HG02852 (cell line): ENCODE measurements around the gene ERC2.

ENCODE experiments used
- ATAC-seq: cut with Tn5 transposase; IDR thresholded peaks from one replicate; pipeline ENCODE4 v1.9.1; 2021; ENCODE audit warnings: mild to moderate bottlenecking, moderate library complexity; ENCODE audit not compliant: unreplicated experiment

The ERC2 gene

GRCh38 chr3:56369914-56370313 lies 98.4 kb downstream of the ERC2 start:
- no peak for ATAC-seq

- no peak for ATAC-seq
Observed at GRCh38 chr3:56368846-56369245, 99.4 kb downstream of the ERC2 start.

DNA sequence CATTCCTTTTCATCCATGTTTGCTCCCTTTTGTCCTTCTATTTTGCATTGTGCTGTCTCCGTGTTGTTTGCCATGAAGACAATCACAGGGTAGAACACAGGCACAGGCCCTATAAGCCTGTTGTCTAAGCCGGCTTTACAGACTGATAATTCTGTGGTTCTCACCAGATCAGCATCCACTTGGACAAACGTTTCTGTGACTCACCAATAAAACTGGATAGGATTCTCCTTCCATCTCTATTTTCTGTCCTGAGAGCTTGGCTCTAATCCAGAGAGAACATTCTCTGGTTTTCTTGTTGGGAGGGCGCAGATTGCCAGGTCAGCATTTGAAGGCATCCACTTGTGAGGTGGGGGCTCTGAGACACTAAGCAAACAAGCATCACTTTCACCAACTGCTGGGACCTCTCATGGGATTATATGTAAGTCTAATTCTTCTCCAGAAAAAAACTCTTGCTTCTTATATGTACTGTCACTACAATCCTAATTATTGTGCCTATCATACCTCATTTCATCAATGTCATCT lies 101.6 kb downstream of the ERC2 start:
- no peak for ATAC-seq

GRCh38 chr3:56365905-56366640 lies 102.2 kb downstream of the ERC2 start:
- ATAC-seq: no peak

DNA sequence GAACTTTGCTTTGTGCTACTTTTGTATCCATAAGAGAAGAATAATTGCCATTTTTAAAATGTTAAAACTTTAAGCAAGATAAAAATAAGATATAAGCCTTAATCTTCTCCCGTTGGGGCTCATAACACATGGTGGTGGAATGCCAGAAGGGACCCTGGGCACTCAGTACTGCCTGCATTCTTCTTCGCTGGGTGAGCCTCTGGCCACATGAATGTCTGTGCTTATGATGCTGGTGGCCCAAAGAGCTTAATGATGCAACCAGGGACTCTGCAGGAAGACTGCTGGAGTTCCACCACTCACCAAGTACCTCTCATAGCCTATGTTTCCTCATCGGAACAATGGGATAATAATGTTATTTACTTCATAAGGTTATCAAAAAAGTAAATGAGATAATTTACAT lies 103.6 kb downstream of the ERC2 start:
- no peak for ATAC-seq

DNA sequence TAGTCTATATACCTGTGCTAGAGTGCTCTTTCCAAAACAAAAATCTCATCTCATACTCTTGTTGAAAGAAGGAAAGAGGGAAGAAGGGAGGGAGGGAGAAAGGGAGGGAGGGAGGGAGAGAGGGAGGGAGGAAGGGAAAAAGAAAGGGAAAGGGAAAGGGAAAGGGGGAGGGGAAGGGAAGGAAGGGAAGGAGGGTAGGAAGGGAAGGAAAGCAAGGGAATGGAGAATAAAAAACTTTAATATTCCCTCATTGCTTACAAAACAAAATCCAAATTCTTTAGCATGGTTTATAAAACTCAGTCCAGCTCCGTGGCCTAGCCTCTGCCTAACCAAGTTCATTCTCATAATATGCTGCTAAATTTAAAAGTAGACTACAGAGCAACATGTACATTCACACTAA lies 104.5 kb downstream of the ERC2 start:
- no peak for ATAC-seq

GRCh38 chr3:56361731-56362130 lies 106.5 kb downstream of the ERC2 start:
- ATAC-seq: no peak

- ATAC-seq: no peak
Observed at GRCh38 chr3:56357266-56357665, 111.0 kb downstream of the ERC2 start.

DNA sequence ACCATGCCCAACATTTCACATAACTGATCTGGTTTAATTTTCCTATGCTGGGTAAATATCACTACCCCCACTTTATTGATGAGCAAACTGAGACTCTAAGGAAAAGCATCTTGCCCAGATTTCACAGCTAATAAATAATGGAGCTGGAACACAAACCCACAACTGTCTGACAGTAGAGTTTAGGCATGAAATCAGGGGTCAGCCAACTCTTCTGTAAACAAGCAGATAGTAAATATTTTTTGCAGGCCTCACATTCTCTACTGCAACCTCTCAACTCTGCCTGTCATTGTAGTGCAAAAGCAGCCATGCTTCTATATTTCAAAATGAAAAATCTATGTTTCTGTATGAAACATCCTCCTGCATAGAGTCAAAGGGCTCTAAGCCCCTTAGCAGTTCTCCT lies 111.5 kb downstream of the ERC2 start:
- no peak for ATAC-seq

DNA sequence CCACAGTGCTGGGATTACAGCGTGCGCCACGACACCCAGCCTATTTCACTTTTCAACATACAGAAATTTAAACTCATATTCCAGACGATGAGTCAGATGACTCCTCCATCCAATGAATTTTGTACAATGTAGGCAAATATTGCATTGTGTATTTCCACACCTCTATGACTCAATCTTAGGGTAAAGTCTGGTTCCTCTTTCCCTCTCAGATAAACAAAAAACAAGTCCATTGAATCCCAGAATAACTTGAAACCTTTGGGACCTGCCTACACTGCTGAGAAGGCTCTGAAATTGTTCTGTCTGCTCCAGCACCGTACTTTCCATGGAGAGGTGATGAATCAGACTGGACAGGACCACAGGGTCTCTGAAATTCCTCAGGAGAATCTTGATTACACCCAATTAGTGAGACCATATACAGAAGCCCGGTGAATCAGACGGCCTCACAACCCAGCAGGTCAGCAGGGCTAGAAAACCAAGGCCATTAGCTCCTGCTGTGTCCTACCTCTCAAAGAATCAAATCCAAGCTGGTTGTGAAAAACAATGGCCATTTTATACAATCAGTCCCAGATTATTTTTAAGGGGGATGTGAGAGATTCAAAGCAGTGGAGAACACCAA lies 112.6 kb downstream of the ERC2 start:
- ATAC-seq: no peak

DNA sequence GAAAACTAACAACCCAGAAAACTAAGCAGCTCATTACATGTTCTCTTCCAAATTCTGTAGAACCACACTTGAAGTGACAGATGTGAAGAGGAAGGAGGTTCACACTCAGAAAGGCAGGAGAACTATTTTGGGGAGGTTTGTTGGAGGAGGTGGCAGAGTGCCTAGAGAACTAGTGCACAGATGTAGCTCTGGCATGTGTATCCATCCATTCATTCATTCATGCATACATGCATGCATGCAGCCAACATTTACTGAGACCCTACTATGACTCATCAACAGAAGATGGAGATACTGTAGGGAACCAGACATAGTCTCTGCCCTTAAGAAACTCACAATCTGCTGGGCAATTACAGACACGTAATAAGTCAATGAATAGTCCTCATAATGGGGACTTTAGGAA lies 116.7 kb downstream of the ERC2 start:
- ATAC-seq: no peak

- no peak for ATAC-seq
Observed at GRCh38 chr3:56347219-56347871, 120.9 kb downstream of the ERC2 start.

- no peak for ATAC-seq
Observed at GRCh38 chr3:56342475-56342874, 125.8 kb downstream of the ERC2 start.

DNA sequence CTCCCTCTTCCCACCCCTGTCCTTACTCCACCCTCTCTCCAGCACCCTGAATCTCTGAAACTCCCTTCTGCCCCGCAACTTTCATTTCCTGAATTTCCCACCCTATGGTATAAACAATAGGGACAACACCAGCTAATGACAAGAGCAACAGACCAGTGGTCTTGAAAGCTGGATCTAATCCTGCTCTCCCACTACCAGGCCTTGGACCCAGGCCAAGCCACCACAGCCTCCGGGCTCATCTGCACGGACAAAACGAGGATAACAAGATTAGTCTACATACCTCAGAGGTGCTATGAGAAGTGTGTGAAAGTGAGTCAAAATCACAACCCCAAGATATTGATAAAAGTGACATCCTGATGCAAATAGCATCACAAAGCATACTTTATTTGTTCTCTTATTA lies 128.6 kb downstream of the ERC2 start:
- no peak for ATAC-seq

GRCh38 chr3:56339244-56339643 lies 129.0 kb downstream of the ERC2 start:
- no peak for ATAC-seq

DNA sequence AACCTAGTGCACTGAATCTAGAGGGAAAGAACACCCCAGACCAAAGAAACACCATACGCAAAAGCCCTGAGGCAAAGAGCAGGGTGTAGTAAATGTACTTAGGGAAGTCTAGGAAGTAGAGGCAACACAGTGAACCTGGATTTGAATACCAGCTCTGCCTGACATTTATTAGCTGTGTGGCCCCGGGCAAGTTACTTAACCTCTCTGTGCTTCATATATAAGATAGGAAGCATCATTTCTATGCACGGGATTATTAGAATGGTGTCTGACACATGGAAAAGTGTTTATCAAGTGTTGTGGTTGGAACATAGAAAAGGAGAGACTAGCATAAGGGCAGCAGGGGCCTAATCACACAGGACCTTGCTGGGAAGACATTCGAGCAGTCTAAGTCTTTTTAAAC lies 132.2 kb downstream of the ERC2 start:
- ATAC-seq: no peak

DNA sequence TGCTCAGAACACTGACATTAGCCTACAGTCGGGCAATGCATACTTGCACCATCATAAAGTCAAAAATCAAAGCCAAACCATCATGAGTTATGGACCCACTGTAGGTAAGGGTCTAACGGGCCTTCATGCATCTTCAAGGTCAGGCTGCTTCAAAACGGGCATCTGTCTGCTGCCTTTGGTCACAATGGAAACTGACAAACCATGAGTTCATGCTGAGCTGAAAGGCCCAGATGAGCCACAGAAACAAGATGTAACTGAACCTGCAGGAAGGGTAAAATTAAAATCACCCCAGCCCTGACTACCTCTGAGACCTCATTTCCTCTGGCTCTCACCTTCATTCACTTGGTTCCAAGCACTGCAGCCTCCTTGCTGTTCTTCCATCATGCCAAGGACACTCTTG lies 143.8 kb downstream of the ERC2 start:
- no peak for ATAC-seq

- ATAC-seq: no peak
Observed at GRCh38 chr3:56323986-56324420, 144.3 kb downstream of the ERC2 start.

- no peak for ATAC-seq
Observed at GRCh38 chr3:56322862-56323261, 145.4 kb downstream of the ERC2 start.

DNA sequence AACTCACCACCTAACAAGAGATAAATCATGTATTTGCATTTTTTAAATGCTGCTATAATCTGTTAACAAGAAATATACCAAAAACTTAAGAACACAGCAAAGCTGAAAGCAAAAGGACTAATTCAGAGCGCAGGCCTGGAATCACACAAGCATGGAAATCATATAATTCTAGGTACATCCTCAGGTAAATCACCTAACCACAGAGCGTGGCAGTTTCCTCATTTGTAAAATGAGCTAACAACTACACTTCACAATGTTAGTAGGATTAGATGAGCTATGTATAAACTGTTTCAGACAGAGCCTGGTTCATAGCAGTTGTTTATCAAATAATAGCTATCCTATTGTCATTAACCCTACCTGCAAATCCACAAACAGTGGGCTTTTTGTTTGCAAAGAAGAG lies 146.4 kb downstream of the ERC2 start:
- no peak for ATAC-seq

GRCh38 chr3:56321383-56321782 lies 146.9 kb downstream of the ERC2 start:
- ATAC-seq: no peak

- ATAC-seq: no peak
Observed at GRCh38 chr3:56320883-56321282, 147.4 kb downstream of the ERC2 start.
